HG03135 (cell line): ENCODE data around the gene LRFN2.

Experiments
- ATAC-seq: cut with Tn5 transposase; IDR thresholded peaks from one replicate; pipeline ENCODE4 v1.9.1; 2021; ENCODE audit warnings: mild to moderate bottlenecking, moderate library complexity; ENCODE audit not compliant: unreplicated experiment

The LRFN2 gene

DNA sequence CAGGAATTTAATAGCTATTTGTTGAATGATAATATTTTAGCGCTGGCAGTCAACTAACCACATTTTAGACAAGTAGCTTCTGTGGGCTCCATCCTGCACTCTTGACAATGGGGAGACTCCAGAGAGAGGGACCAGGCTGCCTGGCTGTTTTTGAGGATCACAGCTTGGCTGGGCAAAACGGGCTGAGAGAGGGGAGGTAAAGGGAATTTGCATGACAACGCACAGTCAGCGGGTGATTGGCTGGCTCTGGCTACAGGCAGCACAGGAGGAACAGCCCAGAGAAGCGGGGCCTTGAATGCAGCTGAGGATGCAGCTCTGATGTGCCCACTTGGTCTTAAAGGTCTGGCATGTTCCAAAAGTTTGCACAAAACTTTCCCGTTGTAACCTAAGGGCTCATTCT is 41.2 kb downstream of the LRFN2 start:
- no peak for ATAC-seq

GRCh38 chr6:40543776-40544175 is 43.4 kb downstream of the LRFN2 start:
- no peak for ATAC-seq

DNA sequence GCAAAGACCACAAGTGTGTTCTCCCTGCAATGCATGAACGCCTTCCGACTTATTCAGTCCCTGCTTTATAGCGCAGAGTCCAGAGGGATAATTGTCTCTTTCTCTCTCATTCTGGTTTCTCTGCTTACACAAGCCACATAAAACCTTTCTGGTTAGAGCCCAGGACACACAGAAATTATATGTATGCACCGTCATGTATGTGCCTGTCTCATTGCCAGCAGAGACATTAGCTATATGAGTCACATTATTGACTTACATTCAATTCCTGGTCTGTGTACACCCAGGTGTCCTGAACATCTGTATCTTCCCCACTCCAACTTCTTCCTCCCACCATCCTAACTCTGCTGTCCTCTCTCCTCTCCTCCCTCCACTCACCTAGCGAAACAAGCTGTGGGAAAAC is 44.0 kb downstream of the LRFN2 start:
- no peak for ATAC-seq

DNA sequence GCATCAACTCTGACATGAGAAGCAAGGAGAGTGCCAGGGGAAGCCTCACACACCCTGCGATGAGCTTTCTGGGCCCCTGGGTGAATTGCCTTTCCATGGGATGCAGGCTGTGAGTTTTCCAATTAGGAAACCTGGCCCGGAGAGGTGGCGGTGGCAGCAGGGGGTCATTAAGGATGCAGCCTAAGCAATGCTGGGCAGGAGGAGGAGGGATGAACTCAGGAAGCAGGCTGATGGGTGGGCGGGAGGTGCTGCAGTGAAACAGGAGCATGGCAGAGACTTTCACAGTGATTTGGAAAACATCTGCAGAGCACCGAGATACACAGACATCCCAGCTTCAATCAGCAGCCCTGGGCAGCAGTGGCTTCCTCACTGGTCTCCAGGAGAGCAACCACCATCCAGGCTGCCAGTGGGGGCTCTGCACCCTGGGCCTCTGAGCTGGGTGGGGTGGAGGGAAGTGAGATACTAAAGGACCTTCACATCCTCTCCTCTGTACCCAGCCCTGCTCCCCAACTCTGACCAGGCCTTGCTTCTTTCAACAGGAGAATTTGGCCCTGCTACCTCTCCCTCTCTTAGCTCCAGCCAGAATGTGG is 44.9 kb downstream of the LRFN2 start:
- ATAC-seq = no peak

DNA sequence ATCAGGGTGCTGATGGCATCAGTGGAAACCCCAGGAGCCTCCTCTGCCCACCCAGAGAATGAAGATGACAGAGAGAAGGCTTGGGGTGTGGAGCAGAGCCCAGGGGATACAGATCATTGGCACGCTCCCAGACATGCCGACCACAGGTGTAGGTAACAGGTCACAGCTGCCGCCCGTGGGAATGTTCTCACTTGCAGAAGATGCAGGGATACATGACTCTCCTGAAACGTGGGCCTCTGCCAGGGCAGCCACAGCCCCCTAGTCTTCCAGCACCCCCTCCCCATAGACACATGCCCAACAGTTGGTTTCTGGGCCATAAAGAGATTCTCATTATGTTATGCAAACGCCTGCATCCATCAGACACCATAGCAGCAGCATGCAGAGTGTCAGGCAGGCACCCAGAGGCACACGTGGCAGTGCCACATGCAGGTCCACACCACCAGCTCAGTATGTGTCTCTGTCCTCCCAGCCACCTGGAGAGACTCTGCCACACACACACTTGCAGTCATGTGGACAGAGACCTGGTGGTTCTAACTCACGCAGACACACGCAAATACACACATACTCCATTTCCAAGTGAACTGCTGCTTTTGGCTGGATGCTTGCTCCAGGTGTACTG is 45.5 kb downstream of the LRFN2 start:
- ATAC-seq = no peak

DNA sequence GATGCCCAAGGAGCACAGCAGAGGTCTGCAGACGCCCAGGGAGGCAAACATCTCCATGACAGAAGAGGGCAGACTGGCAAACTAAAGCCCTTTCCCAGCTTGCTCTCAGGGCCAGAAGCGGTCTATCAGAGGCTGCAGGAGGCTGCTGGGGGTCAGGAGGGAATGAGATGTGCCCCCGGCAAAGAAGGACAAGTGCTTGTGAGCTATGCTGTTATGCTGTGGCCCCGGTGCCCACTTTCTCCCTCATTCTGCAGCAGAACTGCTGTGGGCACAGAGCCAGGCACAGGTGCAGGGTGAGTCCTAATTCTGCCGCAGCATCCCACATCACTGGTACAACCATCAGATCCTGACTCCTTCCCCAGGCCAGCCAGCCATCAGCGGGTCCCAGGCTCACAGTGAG is 46.4 kb downstream of the LRFN2 start:
- ATAC-seq = no peak

DNA sequence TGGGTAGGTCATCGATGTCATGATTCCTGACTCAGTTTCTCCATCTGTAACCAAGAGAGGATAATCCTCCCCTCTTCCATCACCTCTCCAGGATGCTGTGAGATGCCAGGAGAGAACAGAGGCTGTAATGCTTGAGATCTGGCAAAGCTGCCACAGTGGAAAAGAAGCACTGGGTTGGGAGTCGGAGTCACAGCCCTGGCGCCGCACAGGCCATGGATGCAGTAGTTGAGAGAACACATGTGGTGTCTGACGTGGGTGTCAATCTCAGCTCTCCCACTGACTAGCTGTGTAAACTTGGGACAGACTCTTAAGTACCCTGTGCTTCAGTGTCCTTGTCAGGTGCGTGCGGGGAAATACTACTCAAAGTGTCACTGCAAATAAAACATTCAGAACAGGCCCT is 47.3 kb downstream of the LRFN2 start:
- ATAC-seq = no peak

DNA sequence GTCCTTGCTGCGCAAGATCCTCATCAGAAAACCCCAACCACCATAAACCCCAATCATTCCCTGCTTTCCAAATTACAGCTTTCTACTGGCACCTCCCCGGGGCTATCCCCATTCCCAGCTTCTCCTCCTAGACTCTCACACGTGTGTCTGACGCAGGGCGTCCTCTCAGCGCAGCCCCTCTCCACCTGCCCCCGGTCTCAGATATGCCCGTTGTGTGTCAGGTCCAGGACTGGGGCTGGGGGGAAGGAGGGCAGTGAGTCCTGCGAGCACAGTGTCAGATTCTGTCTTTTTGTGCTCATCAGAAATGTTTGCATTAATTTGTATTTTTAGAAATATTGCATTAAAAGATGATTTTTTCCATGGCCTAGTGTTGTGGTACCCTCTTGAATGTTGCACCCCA is 48.6 kb downstream of the LRFN2 start:
- no peak for ATAC-seq

DNA sequence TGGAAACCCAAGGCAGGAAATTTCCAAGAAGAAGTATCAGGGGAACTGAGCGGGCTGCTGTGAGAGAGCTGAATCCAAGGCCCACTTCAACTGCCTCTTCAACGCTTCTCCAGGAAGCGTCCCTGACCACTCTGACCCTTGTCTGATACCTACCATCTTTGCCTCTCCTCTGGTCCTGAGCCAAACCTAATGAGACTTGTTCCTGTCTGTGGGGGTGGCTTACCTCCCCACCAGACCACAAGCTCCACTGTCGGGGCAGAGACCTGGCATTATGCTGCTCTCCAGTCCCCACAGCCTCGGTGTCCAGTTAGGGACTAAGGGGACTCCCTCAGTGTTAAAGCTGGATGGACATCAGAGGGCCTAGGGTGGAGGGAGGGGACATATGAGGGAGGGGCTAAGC is 49.7 kb downstream of the LRFN2 start:
- ATAC-seq = no peak

DNA sequence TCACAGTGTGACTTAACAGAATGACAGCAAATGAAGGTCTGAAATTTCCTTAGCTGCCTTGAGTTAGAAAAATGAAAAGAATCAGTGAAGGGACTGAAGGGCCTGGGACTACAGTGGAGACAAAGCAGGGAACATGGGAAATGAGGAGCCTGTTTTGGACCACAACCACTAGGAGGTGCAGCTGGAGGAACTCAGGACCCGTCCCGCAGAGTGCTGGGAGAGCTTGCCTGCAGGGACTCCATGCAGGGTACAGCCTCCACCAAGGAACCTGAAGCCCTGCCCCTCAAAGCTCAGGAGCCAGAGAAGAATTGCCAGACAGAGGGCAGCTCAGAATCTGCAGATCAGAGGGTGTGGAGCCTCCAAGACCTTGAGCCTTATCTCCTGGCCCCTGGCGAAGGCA is 50.7 kb downstream of the LRFN2 start:
- no peak for ATAC-seq

GRCh38 chr6:40535819-40536380 is 51.3 kb downstream of the LRFN2 start:
- ATAC-seq = no peak

GRCh38 chr6:40535110-40535818 is 51.9 kb downstream of the LRFN2 start:
- no peak for ATAC-seq

DNA sequence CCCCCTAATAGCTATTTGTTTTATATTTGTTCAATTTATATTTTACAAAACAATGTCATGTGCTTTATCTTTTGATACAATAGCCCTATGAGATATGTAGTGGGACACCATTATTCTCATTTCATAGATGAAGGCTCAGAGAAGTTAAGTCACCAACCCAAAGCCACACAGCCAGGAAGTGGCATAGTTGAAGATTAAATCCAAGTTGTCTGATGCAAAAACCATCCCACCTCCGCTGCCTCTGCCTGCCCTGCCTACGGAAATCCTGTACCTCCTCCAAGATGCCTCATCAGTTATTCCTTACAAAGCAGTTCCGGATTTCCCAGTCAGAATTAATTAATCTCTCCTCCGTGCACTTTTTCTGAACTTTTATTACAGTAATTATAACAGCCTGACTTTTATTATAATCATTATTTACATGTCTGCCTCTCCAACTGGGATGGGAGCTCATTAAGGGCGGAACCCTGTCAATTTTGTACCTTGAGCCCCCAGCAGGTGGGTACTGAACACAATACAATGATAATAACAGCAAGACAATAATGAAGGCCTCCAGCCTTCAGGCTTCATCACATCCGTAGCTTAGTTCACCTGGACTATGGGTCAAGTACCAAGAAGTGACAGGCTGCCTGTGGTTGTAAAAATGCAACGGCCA is 54.7 kb downstream of the LRFN2 start:
- no peak for ATAC-seq

DNA sequence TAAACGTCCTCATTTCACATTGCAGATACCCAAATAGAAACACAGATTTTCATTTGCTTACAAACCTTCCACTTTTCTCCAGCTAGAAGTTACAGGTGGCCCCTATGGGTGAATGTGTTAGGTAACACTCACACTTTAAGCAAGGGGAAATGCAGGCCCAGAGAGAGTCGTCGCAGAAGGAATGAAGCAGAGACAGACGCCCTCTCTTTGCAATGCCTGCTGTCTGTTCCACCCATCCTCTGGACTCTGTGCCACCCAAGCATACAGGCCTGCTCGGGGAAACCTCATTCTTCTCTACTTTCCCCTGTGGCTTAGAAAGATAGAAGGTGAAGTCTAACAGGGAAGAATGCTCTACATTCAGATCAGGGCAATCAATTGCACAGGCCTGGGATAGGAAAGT is 57.2 kb downstream of the LRFN2 start:
- no peak for ATAC-seq

DNA sequence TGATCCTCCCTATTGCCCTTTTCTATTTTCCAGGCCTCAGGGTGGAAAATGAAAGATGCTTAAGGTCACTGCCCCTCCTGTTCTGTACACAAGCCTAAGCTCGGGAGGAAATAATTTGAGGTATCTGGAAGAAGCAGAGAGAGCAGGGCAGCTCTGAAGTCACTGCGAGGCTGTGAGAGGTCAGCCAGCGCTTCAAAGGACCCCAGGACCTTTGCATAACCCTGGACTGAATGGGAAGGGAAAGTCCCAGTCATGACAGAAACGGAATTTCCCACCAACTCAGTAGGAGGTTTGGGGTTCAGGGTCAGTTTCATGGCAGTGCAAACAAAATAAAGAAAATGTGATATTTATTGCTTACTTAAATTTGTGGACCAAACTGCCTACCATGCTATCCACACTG is 58.1 kb downstream of the LRFN2 start:
- no peak for ATAC-seq

DNA sequence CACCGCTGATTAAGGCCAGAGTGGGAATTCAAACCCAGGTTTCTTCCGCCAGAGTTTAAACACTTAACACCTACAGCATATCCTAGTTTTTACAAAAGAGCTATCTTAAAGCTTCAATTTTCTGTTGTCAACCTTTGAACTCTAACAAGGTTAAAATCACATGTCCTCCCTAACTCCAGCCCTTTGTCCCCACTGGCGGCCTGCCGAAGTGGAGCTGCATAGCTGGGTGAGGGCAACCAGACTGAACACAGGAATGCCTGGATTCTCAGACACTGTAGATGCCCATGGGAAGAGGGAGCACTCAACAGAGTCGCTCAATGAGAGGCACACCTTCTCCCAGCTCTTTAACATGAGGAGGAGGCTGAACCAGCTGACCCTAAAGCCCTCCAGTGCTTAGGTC is 59.1 kb downstream of the LRFN2 start:
- no peak for ATAC-seq

- ATAC-seq = no peak
Observed at GRCh38 chr6:40526036-40526435, 61.1 kb downstream of the LRFN2 start.

DNA sequence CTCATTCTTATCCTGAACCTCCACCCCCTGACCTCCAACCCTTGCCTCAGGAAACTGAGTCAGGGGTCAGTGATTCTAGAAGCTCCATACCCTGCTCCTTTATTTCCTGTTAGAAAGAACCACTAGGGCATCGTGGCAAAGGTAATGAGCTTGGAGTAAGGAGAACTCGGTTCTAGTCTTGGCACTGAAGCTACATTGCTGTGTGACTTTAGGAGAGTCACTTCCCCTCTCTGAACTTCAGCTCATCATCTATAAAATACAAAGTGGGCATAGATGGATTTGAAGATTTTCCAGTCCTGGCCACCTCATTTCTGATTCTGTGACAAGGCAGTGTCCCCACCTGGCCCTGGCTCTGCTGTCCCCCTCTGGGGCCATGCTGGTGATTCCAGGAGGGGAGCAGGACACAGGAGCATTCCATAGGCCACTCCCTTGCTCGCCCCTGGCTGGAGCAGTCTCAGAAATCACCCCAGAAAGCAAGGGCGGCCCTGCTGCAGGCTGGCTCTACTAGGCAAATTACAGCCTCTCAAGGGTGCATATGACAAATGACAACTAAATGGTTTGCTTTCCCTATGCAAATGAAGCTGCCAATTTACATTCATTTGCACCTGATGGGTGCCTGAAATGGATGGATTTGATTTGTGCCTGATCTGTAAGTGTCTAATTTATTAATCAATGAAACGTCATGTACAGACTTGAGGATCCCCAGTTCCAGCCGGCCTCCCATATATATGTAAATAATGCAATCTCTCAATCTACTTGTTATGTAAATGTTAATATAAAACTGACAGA is 62.2 kb downstream of the LRFN2 start:
- ATAC-seq = no peak

DNA sequence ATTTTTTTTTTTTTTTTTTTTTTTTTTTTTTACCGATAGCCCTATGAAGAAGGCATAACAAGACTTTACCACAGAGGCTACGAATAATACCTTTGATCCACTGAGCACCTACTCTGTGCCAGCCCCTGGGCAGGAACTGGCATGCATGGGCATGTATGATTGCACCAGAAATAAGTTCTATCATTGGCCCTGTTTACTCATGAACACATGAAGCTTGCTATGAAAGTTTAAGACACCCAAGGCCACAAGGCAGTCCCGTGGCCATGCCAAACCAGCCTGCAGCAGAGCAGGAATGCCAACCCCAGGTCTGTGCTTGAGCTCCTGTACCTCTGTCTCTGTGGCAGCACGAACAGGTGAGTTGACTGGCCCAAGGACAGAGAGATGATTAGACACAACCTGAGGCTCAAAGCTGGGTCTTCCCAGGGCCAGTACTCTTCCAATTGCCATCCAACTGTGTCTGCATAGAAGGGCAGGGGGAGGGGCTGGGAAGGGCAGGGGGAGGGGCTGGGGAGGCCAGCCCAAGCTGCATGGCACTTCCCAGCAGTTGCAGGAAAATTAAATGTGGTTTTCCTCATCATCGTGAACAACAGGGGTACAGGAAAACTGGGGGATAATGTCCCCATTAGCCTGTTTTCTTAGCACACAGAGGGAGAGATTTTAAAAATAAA is 63.5 kb downstream of the LRFN2 start:
- no peak for ATAC-seq

DNA sequence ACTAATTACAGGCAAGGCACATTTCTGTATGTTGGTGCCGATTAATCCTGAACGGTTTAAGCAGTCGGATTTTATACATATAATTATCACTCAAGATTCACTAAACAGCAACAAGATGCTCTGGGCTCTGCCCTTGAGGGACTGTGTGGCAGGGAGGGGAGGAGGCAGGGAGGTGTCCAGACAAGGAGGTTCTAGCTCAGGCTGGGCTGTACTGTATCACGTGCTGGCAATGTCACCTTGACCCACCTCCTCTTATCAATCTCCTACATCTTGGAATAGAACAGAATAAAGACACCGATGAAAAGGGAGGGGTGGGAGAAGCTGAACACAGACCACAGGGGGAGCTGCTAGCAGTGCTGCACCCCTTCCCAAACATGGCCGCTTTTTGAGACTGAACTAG is 65.7 kb downstream of the LRFN2 start:
- ATAC-seq = no peak
